GM23338 (cell line): Measurements from ENCODE around the gene SSTR5.

Experiments
- CTCF ChIP-seq, 2 experiments: fragments of 200-600 bp in 1 of 2; sonication (generic) in 1 of 2; conservative IDR thresholded peaks; 2 replicates each; pipeline versions ENCODE4 v1.5.1 to v1.6.1; 2016 to 2017; ENCODE audit warnings: antibody characterized with exemption in 2 of 2, low read depth in 2 of 2, mild to moderate bottlenecking in 2 of 2, moderate library complexity in 1 of 2
- EZH2 ChIP-seq: fragments of 200-600 bp; sonication (generic); IDR thresholded peaks from one replicate; pipeline ENCODE4 v1.8.0; 2017; ENCODE audit warnings: antibody characterized with exemption, mild to moderate bottlenecking, low read depth; ENCODE audit not compliant: unreplicated experiment

- TF ChIP-seq EZH2 = no peak
- TF ChIP-seq CTCF (conservative IDR thresholded peaks at IDR 0.05; ENCODE audit: low read depth in 2 of 2) = no peak
Measured at GRCh38 chr16:1127101-1127500, 54.6 kb downstream of the SSTR5 start.
